Stimulated activated CD8-positive, alpha-beta memory T cell treated with anti-CD3 and anti-CD28 coated beads, Interleukin-7, amount 100 ng/mL, for 1 hour (primary cell): ENCODE data around the gene E2F6.
"Not testable (repeated sequence)": the region's sequence is repeated elsewhere in the genome, so short reads cannot be mapped to it uniquely, and the experiment has no call there.

ENCODE experiments used
- DNase-seq, 2 donors: peaks; one replicate each; pipeline ENCODE4 v3.0.0-alpha.2; 2020; ENCODE audit warnings: low read depth in 2 of 2

Gene E2F6

GRCh38 chr2:11411768-11412448 lies 54.1 kb downstream of the E2F6 start:
- DNase-seq, result no peak

- no peak for DNase-seq
Measured at GRCh38 chr2:11411244-11411643, 54.7 kb downstream of the E2F6 start.

GRCh38 chr2:11410101-11410500 lies 55.9 kb downstream of the E2F6 start:
- DNase-seq, result no peak

- DNase-seq, result no peak
Measured at GRCh38 chr2:11409572-11409959, 56.4 kb downstream of the E2F6 start.

GRCh38 chr2:11408959-11409571 lies 56.9 kb downstream of the E2F6 start:
- DNase-seq, result no peak

- no peak for DNase-seq
Measured at GRCh38 chr2:11407413-11407812, 58.5 kb downstream of the E2F6 start.

GRCh38 chr2:11406958-11407381 lies 59.0 kb downstream of the E2F6 start:
- DNase-seq, result no peak

- DNase-seq, result no peak
Measured at GRCh38 chr2:11406267-11406957, 59.5 kb downstream of the E2F6 start.

GRCh38 chr2:11405599-11406266 lies 60.2 kb downstream of the E2F6 start:
- no peak for DNase-seq

- not testable (repeated sequence) for DNase-seq
Measured at GRCh38 chr2:11405074-11405406, 60.9 kb downstream of the E2F6 start.

GRCh38 chr2:11404376-11405073 lies 61.4 kb downstream of the E2F6 start:
- DNase-seq, result no peak

GRCh38 chr2:11402436-11402835 lies 63.5 kb downstream of the E2F6 start:
- DNase-seq, result no peak

GRCh38 chr2:11399438-11399762 lies 66.6 kb downstream of the E2F6 start:
- DNase-seq, result no peak

GRCh38 chr2:11398750-11399437 lies 67.1 kb downstream of the E2F6 start:
- no peak for DNase-seq

GRCh38 chr2:11397513-11397912 lies 68.4 kb downstream of the E2F6 start:
- DNase-seq, result no peak

- no peak for DNase-seq
Measured at GRCh38 chr2:11396467-11397445, 69.2 kb downstream of the E2F6 start.

GRCh38 chr2:11396021-11396420 lies 69.9 kb downstream of the E2F6 start:
- DNase-seq, result no peak

- DNase-seq, result no peak
Measured at GRCh38 chr2:11395389-11395788, 70.6 kb downstream of the E2F6 start.
